ENCODE data around the gene CLK3. TPM values are rescaled to one million over a fixed set of nuclear protein-coding genes. Genes with fewer than 3 reads are reported as not detected.

Gene CLK3
- total and polyA plus RNA-seq, 8 donors = 23.1 to 89.9 (median 29.8) TPM

DNA sequence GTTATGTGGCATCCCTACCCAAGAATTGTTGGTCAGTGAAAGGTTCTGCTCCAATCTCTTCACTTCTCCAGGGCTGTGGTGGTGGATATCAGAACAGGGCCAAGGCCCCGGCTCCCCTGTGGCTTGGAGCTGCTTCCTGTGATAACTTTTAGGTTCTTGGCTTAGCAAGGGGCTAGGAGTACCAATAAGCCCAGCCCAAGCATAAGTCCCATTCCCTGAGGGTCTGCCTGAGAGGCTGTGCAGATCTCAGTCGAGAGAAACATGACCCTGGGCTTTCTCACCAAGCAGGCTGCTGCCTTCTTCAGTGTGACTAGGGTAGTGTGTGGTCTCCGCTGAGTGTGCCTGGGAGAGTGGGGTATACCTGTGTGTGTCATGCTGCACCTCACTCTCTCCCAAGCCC is 7.1 kb downstream of the CLK3 start:
- FAIRE-seq (no peak), ATAC-seq (no peak), DNase-seq (peak in 1 of 6 donors; percentile 9)
- H3K27me3 ChIP-seq = no peaks in the 10 kb centered on the region
- H3K36me3 ChIP-seq = peaks cover 21 to 76% (median 57%) of the 10 kb centered on the region in 3 donors
- TF ChIP-seq, protein P1, sequence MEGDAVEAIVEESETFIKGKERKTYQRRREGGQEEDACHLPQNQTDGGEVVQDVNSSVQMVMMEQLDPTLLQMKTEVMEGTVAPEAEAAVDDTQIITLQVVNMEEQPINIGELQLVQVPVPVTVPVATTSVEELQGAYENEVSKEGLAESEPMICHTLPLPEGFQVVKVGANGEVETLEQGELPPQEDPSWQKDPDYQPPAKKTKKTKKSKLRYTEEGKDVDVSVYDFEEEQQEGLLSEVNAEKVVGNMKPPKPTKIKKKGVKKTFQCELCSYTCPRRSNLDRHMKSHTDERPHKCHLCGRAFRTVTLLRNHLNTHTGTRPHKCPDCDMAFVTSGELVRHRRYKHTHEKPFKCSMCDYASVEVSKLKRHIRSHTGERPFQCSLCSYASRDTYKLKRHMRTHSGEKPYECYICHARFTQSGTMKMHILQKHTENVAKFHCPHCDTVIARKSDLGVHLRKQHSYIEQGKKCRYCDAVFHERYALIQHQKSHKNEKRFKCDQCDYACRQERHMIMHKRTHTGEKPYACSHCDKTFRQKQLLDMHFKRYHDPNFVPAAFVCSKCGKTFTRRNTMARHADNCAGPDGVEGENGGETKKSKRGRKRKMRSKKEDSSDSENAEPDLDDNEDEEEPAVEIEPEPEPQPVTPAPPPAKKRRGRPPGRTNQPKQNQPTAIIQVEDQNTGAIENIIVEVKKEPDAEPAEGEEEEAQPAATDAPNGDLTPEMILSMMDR (IDR thresholded peaks at IDR 0.05) = no peak
- no peak overlapping the region for H3K27ac ChIP-seq
- intact Hi-C loops (cut with DNase I) = loop anchor here in 2 of 3 donors (10.0 kb wide), 2 partner anchors 132 to 238 kb away; no protein-coding TSS in a partner anchor
- no peak overlapping the region for H3K4me3 ChIP-seq
- WGBS, 2 donors = 90 to 92% methylated on average over 3 of the region's 3 CpGs
- peaks cover 3 to 4% (median 4%) of the 10 kb centered on the region in 3 donors for H3K4me1 ChIP-seq
- H3K9me3 ChIP-seq = no peaks in the 10 kb centered on the region

DNA sequence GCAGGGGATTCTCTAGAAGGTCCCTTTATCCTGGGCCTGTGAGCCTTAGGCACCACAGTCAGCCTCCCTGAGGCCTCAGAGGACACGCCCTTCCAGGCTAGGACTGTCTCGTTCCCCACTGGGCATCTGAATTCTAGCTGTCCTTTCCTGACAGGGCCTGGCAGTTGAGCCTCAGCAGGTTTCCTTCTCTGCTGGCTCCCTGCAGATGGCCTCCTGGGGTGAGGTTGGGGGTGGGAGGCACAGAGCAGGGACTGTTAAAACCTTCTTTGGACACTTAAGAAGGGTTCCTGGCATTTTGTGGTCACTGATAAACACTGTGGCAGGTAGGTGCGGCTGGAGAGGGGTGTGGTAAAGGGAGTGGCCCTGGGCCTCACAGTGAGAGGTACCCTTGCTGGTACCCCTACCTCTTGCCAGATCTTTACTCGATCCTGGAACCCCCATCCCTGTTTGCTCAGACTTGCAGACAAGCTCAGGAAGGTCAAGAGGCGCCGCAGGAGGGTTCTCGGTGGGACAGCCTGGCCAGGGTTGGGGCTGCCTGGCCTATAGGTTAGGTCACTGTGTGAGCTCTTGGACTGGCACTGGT is 8.5 kb downstream of the CLK3 start:
- Histone ChIP-seq H3K4me3 (no peak overlapping the region), H3K4me1 (no peaks in the 10 kb centered on the region), H3K27me3 (no peaks in the 10 kb centered on the region), H3K36me3 (peaks cover 28 to 88% (median 68%) of the 10 kb centered on the region in 3 donors), H3K9me3 (no peaks in the 10 kb centered on the region), H3K27ac (no peak overlapping the region)
- ATAC-seq (no peak), DNase-seq (peak in 1 of 6 donors; percentile 26), FAIRE-seq (no peak)
- TF ChIP-seq, protein P1 (IDR thresholded peaks at IDR 0.05) = no peak
- intact Hi-C loops (cut with DNase I) = loop anchor here in 2 of 3 donors (10.0 kb wide), 2 partner anchors 131 to 239 kb away; no protein-coding TSS in a partner anchor
- WGBS, 2 donors = 80 to 83% methylated on average over 7 of the region's 7 CpGs

DNA sequence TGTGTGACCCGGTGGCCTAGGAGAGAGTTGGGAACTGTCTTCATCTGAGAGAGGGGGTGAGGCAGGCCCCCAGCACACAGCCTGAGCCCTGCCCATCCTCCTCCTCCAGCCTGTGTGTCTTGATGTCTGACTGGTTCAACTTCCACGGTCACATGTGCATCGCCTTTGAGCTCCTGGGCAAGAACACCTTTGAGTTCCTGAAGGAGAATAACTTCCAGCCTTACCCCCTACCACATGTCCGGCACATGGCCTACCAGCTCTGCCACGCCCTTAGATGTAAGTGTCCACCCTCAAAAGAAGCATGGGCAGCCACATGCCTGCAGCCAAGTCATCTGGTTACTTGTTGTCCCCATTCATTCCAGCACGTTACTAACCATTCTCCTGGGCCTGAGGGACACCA is 10.1 kb downstream of the CLK3 start:
- intact Hi-C loops (cut with DNase I) = loop anchor here in 2 of 3 donors (10.0 kb wide), 2 partner anchors 129 to 241 kb away; no protein-coding TSS in a partner anchor
- FAIRE-seq = no peak

DNA sequence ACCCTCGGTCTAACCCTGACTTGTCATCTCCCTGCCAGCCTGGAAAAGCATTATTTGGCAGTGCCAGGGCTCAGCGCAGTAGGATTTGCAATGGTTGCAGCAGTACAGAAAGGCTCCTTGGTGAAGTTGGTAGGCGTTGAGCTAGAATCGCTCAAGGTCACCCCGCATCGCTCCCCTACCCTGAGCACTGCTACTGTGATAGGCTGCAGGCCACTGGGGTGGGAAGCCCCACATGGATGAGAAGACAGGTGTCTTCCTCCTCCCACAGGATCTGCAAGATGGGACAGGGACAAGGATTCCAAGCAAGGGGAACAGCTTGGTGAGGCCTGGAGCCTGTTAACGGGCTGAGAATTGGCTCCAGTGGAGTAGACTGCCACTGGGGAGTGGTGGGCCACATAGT is 10.7 kb downstream of the CLK3 start:
- TF ChIP-seq, protein P1 (IDR thresholded peaks at IDR 0.05) = no peak
- Histone ChIP-seq H3K4me3 (no peak overlapping the region), H3K9me3 (no peaks in the 10 kb centered on the region), H3K27ac (no peak overlapping the region), H3K36me3 (peaks cover 23 to 83% (median 64%) of the 10 kb centered on the region in 3 donors), H3K4me1 (no peaks in the 10 kb centered on the region), H3K27me3 (no peaks in the 10 kb centered on the region)
- ATAC-seq (no peak), FAIRE-seq (no peak), DNase-seq (peak in 1 of 6 donors; percentile 17)
- intact Hi-C loops (cut with DNase I) = loop anchor here in 2 of 3 donors (10.0 kb wide), 2 partner anchors 128 to 242 kb away; no protein-coding TSS in a partner anchor
- WGBS, 2 donors = 88 to 89% methylated on average over 7 of the region's 7 CpGs

More for the DNA sequence above, 10.1 kb downstream of the CLK3 start:
- ATAC-seq (no peak), DNase-seq (peak in 2 of 6 donors; percentile 18 to 25)
- TF ChIP-seq, protein P1 (IDR thresholded peaks at IDR 0.05) = no peak
- no peaks in the 10 kb centered on the region for H3K27me3 ChIP-seq
- H3K27ac ChIP-seq = no peak overlapping the region
- H3K4me1 ChIP-seq = no peaks in the 10 kb centered on the region
- H3K4me3 ChIP-seq = no peak overlapping the region
- peaks cover 25 to 85% (median 64%) of the 10 kb centered on the region in 3 donors for H3K36me3 ChIP-seq
- H3K9me3 ChIP-seq = no peaks in the 10 kb centered on the region
- 84% methylated on average over 6 of the region's 6 CpGs for WGBS, 2 donors

Data from pancreas (tissue), 10 donors.